Gastroesophageal sphincter (tissue), 4 donors: Measurements from ENCODE around the gene TSFM. TPM values are rescaled to one million over a fixed set of nuclear protein-coding genes. Genes with fewer than 3 reads are reported as not detected.

Source experiments
- ATAC-seq: fragments of 150-250 bp; one replicate; pipeline ENCODE4 v1.9.1; 2016; ENCODE audit warnings: mild to moderate bottlenecking, moderate library complexity
- H3K27ac ChIP-seq, 4 donors: fragments of 200-600 bp; sonication (generic) in 3 of 4; 1 replicate in 3 of 4; 2 replicates in 1 of 4; pipeline ENCODE4 v1.5.1; 2016 to 2019
- H3K27me3 ChIP-seq: fragments of 200-600 bp; sonication (generic); one replicate; pipeline ENCODE4 v1.5.1; 2019
- H3K36me3 ChIP-seq, 2 donors: fragments of 200-600 bp; sonication (generic); one replicate each; pipeline ENCODE4 v1.5.1; 2019; ENCODE audit warnings: control low read depth in 1 of 2
- H3K4me1 ChIP-seq, 3 donors: fragments of 200-600 bp; sonication (generic); 1 replicate in 2 of 3; 2 replicates in 1 of 3; pipeline ENCODE4 v1.5.1; 2016 to 2019; ENCODE audit warnings: control low read depth in 2 of 3
- H3K4me3 ChIP-seq, 2 donors: fragments of 200-600 bp; sonication (generic); one replicate each; pipeline ENCODE4 v1.5.1; 2019; ENCODE audit warnings: mild to moderate bottlenecking in 1 of 2, moderate library complexity in 1 of 2
- H3K9me3 ChIP-seq, 3 donors: fragments of 200-600 bp; sonication (generic); one replicate each; pipeline ENCODE4 v1.5.1; 2017 to 2019; ENCODE audit warnings: control low read depth in 2 of 3
- EP300 ChIP-seq: sonication (generic); formaldehyde crosslinking; IDR thresholded peaks from one replicate; pipeline ENCODE4 v1.6.1; 2017; ENCODE audit warnings: antibody characterized with exemption, mild to moderate bottlenecking
- POLR2A ChIP-seq, 2 donors: fragments of 450-650 bp; IDR thresholded peaks; one replicate each; pipeline ENCODE4 v1.6.1; 2017; ENCODE audit warnings: antibody characterized with exemption in 2 of 2, mild to moderate bottlenecking in 2 of 2, moderate library complexity in 1 of 2
- POLR2AphosphoS5 ChIP-seq: sonication (generic); formaldehyde crosslinking; IDR thresholded peaks from one replicate; pipeline ENCODE4 v1.6.1; 2017; ENCODE audit warnings: antibody characterized with exemption
- WGBS, 2 donors: methylation state at CpG; one replicate each; pipeline ENCODE4 v1.1.5; 2018; ENCODE audit warnings: low coverage in 1 of 2; 5-methylcytosine and 5-hydroxymethylcytosine counted together
- total RNA-seq, 4 donors: library from RNA; depleted of rRNA; stranded (reverse); fragments of >200 nt; gene quantifications; one replicate each; pipeline ENCODE4 v1.1.0, GENCODE V29; 2016
- TF ChIP-seq, protein P1 (sequence below), 4 experiments: fragments of 200-600 bp in 2 of 4; fragments of 450-650 bp in 2 of 4; sonication (generic) in 1 of 4; IDR thresholded peaks; one replicate each; pipeline ENCODE4 v1.5.1; 2017 to 2019; ENCODE audit warnings: antibody characterized with exemption in 4 of 4, mild to moderate bottlenecking in 2 of 4, moderate library complexity in 2 of 4

Gene TSFM
- total RNA-seq, 4 donors from 2014 or later: 26.4 to 30.9 (median 29.1) TPM

DNA sequence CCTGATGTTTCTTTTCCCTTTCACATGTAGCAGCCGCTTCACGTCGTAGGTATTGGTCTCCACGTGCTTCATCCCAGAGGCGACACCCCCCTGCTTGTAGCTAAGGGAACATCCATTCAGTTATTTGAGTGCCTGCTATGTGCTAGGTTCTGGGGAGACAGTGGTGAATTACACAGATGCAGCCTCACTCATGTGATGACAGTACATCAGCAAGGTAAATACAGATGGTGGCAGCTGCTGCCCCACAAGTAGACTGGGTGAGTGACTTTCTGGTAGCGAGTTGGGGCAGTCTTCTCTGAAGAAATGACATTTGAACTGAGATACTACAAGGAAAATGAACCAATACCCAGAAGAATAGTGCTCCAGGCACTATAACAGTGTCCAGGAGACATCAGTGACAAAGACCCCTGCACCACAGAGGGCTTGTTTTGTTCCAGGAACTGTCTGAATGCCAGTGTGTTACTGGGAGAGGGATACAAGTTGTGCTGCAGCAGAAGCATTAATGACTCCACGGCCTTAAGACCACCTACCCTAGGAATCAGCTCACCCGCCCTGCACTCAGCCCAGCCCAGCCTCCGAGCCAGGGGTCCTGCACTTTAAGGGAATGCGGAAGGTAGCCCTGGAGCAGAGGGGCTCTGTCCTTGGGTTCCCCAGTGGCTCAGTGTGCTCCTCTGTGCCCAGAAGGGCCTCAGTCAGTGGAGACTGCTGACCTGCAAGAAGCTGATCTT is 28.6 kb downstream of the TSFM start:
- no peaks in the 10 kb centered on the region for H3K9me3 ChIP-seq
- no peak overlapping the region for H3K4me3 ChIP-seq
- no peaks in the 10 kb centered on the region for H3K27me3 ChIP-seq
- WGBS, 2 donors: 86% methylated on average over 6 of the region's 10 CpGs; no CpG with 5 or more reads in 1 of the 2 donors
- H3K4me1 ChIP-seq: peaks cover 0 to 29% (median 16%) of the 10 kb centered on the region in 3 donors
- no peak overlapping the region for H3K27ac ChIP-seq
- TF ChIP-seq EP300 (no peak), POLR2A (IDR thresholded peaks at IDR 0.05) (no peak), POLR2AphosphoS5 (no peak)
- TF ChIP-seq, protein P1, sequence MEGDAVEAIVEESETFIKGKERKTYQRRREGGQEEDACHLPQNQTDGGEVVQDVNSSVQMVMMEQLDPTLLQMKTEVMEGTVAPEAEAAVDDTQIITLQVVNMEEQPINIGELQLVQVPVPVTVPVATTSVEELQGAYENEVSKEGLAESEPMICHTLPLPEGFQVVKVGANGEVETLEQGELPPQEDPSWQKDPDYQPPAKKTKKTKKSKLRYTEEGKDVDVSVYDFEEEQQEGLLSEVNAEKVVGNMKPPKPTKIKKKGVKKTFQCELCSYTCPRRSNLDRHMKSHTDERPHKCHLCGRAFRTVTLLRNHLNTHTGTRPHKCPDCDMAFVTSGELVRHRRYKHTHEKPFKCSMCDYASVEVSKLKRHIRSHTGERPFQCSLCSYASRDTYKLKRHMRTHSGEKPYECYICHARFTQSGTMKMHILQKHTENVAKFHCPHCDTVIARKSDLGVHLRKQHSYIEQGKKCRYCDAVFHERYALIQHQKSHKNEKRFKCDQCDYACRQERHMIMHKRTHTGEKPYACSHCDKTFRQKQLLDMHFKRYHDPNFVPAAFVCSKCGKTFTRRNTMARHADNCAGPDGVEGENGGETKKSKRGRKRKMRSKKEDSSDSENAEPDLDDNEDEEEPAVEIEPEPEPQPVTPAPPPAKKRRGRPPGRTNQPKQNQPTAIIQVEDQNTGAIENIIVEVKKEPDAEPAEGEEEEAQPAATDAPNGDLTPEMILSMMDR (IDR thresholded peaks at IDR 0.05): no peak
- no peak for ATAC-seq
- peaks cover 0 to 71% of the 10 kb centered on the region in 2 donors for H3K36me3 ChIP-seq

DNA sequence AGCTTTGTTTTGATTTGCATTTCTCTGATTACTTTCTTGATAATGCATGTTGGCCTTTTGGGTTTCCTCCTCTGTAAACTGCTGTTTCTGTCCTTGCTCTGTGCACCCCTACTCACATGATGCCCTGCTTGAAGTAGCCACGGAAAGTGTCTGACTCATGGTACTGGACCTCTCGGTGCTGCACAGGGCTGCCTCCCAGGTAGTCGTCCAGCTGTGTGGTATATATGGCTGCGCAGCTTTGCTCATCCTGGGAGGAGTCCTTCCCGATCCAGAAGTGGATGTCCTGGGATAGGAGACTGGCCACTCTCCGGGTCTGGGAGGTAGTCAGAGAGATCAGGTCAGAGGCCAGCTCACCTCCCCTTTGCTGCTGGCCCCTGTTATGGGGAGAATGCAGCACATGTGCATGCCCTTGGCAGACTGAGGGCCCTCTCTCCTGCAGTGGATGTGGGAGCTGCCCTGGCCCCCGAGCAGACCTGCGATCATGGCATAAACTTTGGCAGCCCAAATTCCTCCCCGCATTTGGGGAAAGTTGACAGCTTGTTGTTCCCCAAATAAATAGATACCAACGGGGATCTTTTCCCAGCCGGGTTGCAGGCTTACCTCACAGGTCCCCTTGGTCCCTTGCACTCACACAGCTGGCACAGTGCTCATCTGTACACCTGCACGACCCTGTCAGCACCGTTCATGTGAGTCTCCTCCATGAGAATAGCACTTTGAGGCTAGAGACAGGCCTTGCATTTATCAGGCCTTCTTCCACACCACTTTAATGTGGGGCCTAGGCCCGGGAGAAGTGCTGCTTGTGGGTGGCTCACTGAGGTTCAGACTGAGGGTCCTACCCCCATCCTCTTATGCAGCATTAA is 30.8 kb downstream of the TSFM start:
- H3K27ac ChIP-seq: no peak overlapping the region
- 75 to 77% methylated on average over 3 to 5 of the region's 14 CpGs for WGBS, 2 donors
- H3K9me3 ChIP-seq: no peaks in the 10 kb centered on the region
- H3K36me3 ChIP-seq: peaks cover 0 to 51% of the 10 kb centered on the region in 2 donors
- no peaks in the 10 kb centered on the region for H3K27me3 ChIP-seq
- peaks cover 0 to 50% (median 32%) of the 10 kb centered on the region in 3 donors for H3K4me1 ChIP-seq
- ATAC-seq: no peak
- no peak overlapping the region for H3K4me3 ChIP-seq
- TF ChIP-seq, protein P1 (IDR thresholded peaks at IDR 0.05): no peak
- TF ChIP-seq POLR2AphosphoS5: no peak
- no peak for TF ChIP-seq EP300
- TF ChIP-seq POLR2A (IDR thresholded peaks at IDR 0.05): no peak

DNA sequence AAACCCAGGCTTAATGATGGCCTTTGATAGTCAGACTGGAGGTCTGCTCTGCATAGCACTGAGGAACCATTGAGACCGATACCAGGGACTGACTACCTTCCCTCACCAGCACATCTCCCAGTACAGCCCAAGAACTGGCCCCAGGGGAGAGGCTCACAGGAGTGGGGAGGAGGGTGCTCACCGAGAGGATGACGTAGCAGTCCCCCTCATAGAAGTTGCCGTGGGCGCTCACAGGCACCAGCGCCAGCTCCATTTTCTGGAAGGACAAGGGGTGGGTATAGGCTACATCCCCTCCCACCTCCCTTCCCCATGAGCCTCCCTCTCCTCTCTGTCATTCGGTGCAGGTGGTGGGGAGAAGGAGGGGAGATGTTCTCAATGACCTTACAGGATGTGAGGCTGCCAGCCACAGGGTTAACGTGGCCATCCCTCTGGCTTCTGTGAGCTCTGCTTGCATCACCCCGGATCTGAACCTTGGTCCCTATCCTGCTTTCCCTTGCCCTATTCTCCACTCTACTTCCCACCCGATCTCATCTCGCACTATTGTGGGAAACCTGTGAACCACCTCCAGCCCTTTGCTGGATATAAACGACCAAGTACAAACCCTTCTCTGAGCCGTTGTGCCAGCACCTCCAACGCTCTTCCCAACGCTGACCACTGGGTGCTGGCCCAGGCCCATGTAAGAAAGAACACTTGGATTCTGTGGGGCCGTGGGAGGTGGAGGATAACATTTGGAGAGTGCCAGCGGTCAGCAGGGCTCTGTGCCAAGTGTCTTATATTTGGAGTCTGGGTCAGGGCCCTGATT is 31.6 kb downstream of the TSFM start:
- no peak for ATAC-seq
- peaks cover 0 to 49% of the 10 kb centered on the region in 2 donors for H3K36me3 ChIP-seq
- WGBS, 2 donors: 41% methylated on average over 7 to 9 of the region's 17 CpGs
- H3K4me1 ChIP-seq: peaks cover 0 to 59% (median 32%) of the 10 kb centered on the region in 3 donors
- no peak overlapping the region for H3K4me3 ChIP-seq
- no peak overlapping the region for H3K27ac ChIP-seq
- H3K9me3 ChIP-seq: no peaks in the 10 kb centered on the region
- no peaks in the 10 kb centered on the region for H3K27me3 ChIP-seq
- no peak for TF ChIP-seq POLR2AphosphoS5
- TF ChIP-seq, protein P1 (IDR thresholded peaks at IDR 0.05): no peak
- TF ChIP-seq EP300: no peak
- no peak for TF ChIP-seq POLR2A (IDR thresholded peaks at IDR 0.05)

DNA sequence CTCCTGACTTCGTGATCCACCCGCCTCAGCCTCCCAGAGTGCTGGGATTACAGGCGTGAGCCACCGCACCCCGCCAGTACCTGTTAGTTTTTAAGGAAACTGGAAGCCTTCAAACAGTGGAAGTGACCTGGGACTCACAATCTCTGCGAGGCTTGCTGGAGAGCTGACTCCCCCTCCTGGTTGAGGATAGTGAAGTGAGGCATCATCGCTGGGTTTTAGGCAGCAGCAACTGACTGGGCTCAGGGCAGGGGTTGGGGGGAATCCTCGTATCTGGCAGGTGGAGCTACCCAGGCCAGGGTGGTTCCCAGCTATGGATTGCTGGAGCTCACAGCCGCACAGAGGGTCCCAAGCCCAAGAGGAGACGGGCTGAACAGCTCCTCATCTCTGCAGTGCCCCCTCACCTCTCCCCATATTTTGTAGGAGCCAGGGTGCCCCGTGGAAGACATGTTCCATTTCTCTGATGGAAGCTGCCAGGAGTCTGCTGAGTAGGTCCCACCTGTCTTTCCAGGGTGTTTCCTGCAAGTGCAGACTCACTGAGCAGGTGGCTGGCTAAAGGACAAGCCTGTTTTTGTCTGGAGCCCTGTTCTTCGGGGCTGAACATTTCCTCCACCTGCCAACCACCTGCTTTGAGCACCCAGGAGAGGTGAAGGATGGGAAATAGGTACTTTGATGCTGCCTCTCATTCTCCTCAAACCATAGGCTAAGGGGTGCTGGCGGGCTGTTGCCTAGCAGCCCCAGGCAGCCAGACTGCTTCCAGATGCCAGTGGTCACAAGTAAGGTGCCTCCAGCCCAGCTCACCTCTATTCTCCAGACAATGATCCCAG is 32.8 kb downstream of the TSFM start:
- no peaks in the 10 kb centered on the region for H3K9me3 ChIP-seq
- no peak for ATAC-seq
- H3K36me3 ChIP-seq: peaks cover 0 to 49% of the 10 kb centered on the region in 2 donors
- TF ChIP-seq POLR2A (IDR thresholded peaks at IDR 0.05) (no peak), EP300 (no peak), POLR2AphosphoS5 (no peak)
- TF ChIP-seq, protein P1 (IDR thresholded peaks at IDR 0.05): no peak
- peaks cover 0 to 70% (median 31%) of the 10 kb centered on the region in 3 donors for H3K4me1 ChIP-seq
- WGBS, 2 donors: 80% methylated on average over 1 of the region's 13 CpGs; no CpG with 5 or more reads in 1 of the 2 donors
- no peaks in the 10 kb centered on the region for H3K27me3 ChIP-seq
- H3K27ac ChIP-seq: peak overlapping the region in 2 of 4 donors; percentile 17 to 65
- H3K4me3 ChIP-seq: no peak overlapping the region
